Activated CD4-positive, alpha-beta T cell treated with anti-CD3 and anti-CD28 coated beads for 48 hours (primary cell): ENCODE data around the gene SYNM.
"Not testable (repeated sequence)": the region's sequence is repeated elsewhere in the genome, so short reads cannot be mapped to it uniquely, and the experiment has no call there.

ENCODE experiments used
- DNase-seq: peaks from one replicate; pipeline ENCODE4 v3.0.0-alpha.2; 2020

Gene SYNM, protein sequence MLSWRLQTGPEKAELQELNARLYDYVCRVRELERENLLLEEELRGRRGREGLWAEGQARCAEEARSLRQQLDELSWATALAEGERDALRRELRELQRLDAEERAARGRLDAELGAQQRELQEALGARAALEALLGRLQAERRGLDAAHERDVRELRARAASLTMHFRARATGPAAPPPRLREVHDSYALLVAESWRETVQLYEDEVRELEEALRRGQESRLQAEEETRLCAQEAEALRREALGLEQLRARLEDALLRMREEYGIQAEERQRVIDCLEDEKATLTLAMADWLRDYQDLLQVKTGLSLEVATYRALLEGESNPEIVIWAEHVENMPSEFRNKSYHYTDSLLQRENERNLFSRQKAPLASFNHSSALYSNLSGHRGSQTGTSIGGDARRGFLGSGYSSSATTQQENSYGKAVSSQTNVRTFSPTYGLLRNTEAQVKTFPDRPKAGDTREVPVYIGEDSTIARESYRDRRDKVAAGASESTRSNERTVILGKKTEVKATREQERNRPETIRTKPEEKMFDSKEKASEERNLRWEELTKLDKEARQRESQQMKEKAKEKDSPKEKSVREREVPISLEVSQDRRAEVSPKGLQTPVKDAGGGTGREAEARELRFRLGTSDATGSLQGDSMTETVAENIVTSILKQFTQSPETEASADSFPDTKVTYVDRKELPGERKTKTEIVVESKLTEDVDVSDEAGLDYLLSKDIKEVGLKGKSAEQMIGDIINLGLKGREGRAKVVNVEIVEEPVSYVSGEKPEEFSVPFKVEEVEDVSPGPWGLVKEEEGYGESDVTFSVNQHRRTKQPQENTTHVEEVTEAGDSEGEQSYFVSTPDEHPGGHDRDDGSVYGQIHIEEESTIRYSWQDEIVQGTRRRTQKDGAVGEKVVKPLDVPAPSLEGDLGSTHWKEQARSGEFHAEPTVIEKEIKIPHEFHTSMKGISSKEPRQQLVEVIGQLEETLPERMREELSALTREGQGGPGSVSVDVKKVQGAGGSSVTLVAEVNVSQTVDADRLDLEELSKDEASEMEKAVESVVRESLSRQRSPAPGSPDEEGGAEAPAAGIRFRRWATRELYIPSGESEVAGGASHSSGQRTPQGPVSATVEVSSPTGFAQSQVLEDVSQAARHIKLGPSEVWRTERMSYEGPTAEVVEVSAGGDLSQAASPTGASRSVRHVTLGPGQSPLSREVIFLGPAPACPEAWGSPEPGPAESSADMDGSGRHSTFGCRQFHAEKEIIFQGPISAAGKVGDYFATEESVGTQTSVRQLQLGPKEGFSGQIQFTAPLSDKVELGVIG (N-terminal part only)

GRCh38 chr15:99104788-99105513, at the start of gene SYNM:
Gene SYNM, plus strand, starts transcription at chr15:99105080. Its CDS starts 120 bp downstream, at chr15:99105200.
- DNase-seq: peak; percentile 47

GRCh38 chr15:99055555-99056134, 49.2 kb upstream of the SYNM start:
- DNase-seq: no peak

DNA sequence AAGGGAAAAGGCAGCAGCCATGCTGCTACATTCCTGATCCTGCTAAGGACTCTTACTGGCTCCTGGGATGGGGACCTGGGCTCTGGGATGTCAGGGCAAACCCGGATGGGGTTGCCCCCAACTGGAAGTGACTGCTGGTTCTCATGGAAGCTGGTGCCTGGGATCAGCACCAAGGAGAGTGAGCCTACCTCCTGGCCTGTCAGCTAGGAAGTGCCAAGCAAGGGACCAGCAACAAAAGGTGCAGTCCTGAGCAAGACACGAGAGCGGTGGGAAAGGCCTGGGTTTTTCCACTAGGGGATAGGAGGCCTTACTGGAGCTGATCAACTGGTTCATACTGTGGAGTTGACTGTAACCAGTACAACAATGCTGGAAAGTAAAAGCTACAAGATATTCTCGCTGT, 47.9 kb upstream of the SYNM start:
- no peak for DNase-seq

GRCh38 chr15:99057697-99058420, 47.0 kb upstream of the SYNM start:
- DNase-seq: no peak

DNA sequence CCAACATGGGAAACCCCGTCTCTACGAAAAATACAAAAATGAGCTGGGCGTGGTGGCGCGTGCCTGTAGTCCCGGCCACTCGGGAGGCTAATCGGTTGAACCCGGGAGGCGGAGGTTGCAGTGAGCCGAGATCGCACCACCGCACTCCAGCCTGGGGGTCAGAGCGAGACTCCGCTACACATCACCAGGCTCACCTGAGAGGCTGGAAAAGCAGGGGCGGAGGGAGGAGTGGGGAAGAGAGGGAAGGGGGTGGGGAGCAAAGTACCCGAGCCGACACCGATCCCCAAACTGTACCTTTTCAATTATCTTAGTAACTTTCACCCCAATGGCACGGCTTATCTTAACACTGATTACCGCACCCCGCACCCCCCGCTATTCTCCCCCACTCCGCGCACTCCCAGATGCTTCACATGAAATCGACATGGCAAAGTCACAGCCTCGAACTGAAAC, 46.4 kb upstream of the SYNM start:
- DNase-seq: no peak

DNA sequence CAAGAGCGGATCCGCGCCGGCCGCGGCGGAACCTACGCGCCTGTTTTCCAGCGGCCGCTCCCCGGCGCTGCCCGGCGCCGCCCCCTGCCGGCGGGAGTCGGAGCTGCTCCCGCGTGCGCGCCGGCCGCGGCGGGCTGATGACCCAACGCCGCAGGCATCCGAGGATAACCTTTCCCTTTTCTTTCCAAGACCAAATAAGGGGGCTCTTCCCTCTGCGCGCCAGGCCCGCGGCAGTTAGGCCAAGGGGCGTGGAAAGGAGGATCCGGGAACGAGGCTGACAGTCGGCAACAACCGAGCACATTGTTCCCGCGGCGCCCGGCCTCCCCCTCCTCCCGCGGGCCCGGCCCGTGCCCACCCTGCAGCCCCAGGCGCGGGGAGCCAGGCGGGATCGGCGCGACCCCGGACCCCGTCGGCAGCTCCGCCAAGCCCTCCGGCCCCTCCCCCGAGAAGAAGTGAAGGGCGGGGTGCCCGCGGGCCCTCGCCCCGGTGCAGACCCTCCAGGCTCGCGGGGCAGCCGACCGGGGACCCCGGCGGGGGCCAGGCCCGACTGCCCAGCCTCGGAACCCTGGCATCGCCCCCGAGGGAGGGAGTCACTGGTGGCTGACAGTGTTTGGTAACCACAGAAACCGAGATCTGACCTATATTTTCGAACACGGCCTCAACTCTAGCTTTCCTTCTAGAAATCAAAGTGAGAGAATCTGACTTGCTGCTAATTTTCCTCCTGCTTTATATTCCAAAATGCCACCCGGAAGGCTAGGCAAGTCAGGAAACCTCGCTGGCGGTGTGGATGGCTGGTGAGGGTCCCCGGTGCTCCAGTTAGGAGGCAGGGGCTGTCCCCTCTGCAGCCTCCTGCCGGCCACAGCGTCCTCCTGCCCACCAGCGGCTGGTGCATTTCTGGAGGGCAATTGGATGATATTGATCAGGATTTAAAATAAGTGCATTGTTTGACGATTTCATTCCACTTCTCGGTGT, 45.6 kb upstream of the SYNM start:
- DNase-seq: peak; percentile 63

GRCh38 chr15:99060186-99060585, 44.7 kb upstream of the SYNM start:
- DNase-seq: not testable (repeated sequence)

GRCh38 chr15:99062226-99062625, 42.7 kb upstream of the SYNM start:
- no peak for DNase-seq

GRCh38 chr15:99068186-99068585, 36.7 kb upstream of the SYNM start:
- no peak for DNase-seq

DNA sequence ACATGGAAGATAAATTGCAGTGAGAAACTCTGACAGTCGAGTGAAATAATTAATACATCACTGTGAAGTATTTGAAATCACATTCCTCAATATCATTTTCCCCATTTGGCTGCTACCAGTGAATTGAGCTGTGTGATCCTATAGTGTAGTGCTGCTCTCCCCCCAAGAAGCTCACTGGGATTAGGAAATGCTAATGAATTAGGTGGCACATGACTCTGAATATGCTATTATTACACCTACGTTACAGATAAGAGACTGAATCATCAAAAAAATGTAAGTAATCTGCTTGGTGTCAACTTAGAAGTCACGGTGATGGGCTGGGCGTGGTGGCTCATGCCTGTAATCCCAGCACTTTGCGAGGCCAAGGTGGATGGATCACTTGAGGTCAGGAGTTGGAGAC, 34.7 kb upstream of the SYNM start:
- no peak for DNase-seq

DNA sequence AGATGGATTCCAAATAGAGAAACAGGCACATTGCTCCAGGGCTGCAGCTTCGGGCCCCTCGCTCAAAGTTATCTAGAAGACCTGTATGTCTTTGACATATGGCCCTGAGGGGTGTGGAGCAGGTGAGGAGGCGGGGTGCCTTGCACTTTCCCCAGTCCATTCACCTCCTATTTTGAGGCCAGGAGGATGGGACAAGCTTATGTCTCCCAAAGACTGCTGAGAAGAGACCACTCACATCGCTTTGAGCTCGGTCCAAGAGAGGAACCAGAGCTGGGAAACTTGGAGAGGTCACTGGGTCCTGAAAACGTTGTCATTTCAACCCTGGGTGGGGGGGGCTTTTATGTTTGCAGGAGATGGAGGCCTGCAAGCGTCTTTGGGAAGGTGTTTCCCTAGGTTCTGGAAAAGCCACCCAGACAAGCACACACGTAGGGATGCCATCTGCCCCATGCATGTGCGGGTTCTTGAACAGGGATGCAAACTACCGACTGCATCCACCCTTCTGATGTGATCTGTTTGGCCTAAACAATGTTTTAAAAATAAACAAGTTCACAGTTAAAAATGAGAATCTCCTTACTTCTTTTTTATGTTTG, 33.7 kb upstream of the SYNM start:
- no peak for DNase-seq

GRCh38 chr15:99073008-99073717, 31.7 kb upstream of the SYNM start:
- no peak for DNase-seq

- no peak for DNase-seq
Measured at GRCh38 chr15:99074446-99074845, 30.4 kb upstream of the SYNM start.

- not testable (repeated sequence) for DNase-seq
Measured at GRCh38 chr15:99075059-99075652, 29.7 kb upstream of the SYNM start.

DNA sequence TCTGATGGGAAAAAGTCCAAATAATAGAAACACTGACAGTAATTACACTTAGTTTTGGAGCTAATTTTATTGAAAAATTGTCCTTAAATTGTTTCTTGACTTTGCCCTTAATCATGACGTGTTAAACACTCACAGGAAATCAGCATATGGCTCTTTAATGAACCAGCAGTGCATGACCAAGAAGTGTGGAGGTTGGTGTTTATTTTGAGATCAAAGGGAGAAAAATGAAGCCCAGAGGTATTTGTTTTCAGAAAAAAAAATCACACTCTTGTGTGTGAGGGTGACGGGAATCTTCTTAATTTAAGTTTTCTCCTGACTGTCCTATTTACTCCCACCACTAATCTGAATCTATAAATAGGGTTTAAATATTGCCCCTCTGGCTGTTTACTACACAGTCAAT, 28.8 kb upstream of the SYNM start:
- DNase-seq: no peak

- peak; percentile 48 for DNase-seq
Measured at GRCh38 chr15:99076555-99077308, 28.1 kb upstream of the SYNM start.

DNA sequence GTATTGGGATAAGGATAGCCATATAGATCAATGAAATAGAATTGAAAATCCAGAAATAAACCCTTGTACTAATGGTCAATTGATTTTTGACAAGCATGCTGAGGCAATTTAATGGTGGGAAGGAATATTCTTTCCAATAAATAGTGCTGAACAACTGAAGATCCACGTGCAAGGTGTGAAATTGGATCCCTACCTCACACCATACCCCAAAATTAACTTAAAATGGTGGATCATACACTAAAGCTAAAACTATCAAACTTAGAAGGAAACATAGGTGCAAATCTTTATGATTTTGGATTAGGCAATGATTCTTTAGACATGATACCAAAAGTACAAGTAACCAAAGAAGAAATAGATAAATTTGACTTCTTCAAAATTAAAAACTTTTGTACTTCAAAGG, 22.1 kb upstream of the SYNM start:
- no peak for DNase-seq

- DNase-seq: no peak
Measured at GRCh38 chr15:99084965-99085364, 19.9 kb upstream of the SYNM start.
